Measurements from ENCODE around the gene SH2D7. TPM values are rescaled to one million over a fixed set of nuclear protein-coding genes. Genes with fewer than 3 reads are reported as not detected.
"Not testable (repeated sequence)": the region's sequence is repeated elsewhere in the genome, so short reads cannot be mapped to it uniquely, and the experiment has no call there.

SH2D7 gene
- total and polyA plus RNA-seq, 2 experiments from 2014 or later, result not detected

DNA sequence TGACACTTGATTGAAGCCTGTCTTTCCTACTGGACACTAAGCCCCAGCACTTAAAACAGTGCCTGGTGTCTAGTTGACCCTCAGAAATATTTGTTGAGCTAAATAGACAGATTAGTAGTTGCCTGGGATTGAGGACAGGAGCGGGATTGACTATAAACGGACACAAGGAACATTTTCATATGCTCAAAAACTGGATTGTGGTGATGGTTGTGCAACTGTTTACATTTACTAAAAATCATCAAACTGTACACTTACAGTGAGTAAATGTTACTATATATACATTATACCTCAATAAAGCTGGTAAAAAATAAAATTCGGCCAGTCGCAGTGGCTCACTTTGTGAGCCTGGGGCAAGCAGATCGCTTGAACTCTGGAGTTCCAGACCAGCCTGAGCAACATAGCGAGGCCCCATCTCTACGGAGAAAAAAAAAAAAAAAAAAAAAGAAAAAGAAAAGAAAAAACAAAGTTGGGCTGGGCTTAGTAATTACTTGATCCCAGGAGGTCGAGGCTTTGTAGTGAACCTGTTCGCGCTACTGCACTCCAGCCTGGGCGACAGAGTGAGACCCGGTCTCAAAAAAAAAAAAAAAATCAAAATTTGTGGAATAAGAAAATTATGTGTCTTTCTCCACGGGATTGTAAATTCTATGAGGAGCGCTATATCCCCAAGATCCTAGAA, 56.2 kb downstream of the SH2D7 start:
- H3F3A ChIP-seq (ENCODE audit: insufficient read depth), result no peaks in the 10 kb centered on the region
- peak overlapping the region; percentile 99 for H3K4me2 ChIP-seq (ENCODE audit: unreplicated experiment)
- no peaks in the 10 kb centered on the region for H3K27me3 ChIP-seq (replicated peaks; ENCODE audit: insufficient read depth)
- peaks cover 16% of the 10 kb centered on the region; the same call in 1 of the 2 replicates for H3K4me1 ChIP-seq (ENCODE audit: insufficient read depth)
- H3K9me2 ChIP-seq (ENCODE audit: insufficient read depth), result no peaks in the 10 kb centered on the region
- DNase-seq, result peak; percentile 44
- H3K9me3 ChIP-seq (ENCODE audit: low read depth), result no peaks in the 10 kb centered on the region
- H3K27ac ChIP-seq, result peak overlapping the region; percentile 48; the same call in 1 of the 2 replicates
- peak overlapping the region; percentile 97 for H3K4me3 ChIP-seq
- in situ Hi-C loops (cut with MboI), result no loop called here
- H2AFZ ChIP-seq, result peak overlapping the region; percentile 98
- H3K9ac ChIP-seq, result peak overlapping the region; percentile 90
- H4K20me1 ChIP-seq (ENCODE audit: insufficient read depth), result no peaks in the 10 kb centered on the region
- 10 to 12% methylated on average over 14 of the region's 14 CpGs for WGBS, 2 experiments (ENCODE audit: low coverage in 1 of 2, low lambda C conversion rate in 2 of 2, missing lambda C conversion rate in 2 of 2)
- no peak for TF ChIP-seq EZH2phosphoT487 (IDR thresholded peaks at IDR 0.05; ENCODE audit: insufficient read depth, low read depth)
- TF ChIP-seq EZH2 (IDR thresholded peaks at IDR 0.05; ENCODE audit: insufficient read depth, poor library complexity, severe bottlenecking), result no peak
- peaks cover 43% of the 10 kb centered on the region for H3K79me2 ChIP-seq (ENCODE audit: insufficient read depth)
- no peaks in the 10 kb centered on the region for H3K36me3 ChIP-seq (ENCODE audit: low read depth)

DNA sequence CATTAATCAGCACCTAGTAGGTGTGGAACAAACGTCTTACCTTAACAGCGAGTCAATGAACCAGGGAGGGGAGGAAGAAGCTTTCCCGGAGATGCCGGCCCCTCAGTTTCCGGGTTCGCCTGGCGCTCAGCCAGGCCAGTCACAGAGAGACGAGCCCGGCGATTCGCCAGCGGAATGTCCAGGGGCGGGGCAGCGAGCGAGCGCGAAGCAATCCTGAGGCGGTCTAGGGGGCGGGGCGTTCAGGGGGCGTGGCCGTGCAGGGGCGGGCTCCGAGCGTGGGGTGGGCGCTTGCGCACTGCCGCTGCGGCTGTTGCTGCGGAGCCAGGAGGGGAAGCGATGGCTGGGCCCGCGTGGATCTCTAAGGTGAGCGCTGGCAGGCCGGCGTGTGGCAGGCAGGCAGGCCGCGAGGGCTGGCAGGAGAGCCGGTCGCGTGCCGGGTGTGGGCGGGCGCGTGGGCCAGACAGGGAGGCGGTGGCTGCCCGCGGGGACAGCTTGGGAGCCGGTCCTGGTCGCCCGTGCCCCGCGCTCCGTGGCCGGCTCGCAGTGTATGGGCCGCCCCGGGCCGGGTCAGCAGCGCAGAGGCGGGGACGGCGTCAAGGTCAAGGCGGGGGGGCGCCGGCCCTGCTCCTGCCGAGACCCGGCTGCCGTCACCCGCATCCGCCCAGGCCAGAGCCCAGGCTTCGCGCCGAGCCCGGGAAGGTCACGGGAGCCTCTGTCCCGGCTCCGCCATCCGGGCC, 56.9 kb downstream of the SH2D7 start, which contains the start of gene IDH3A:
Gene IDH3A (plus strand): TSS at position 295 of the 737 bp plus-strand sequence. CDS start 42 bp downstream, at position 337.
- Histone ChIP-seq H3K4me1 (ENCODE audit: insufficient read depth) (peaks cover 16% of the 10 kb centered on the region; the same call in 1 of the 2 replicates), H3K27ac (peak within 1 kb of the TSS; percentile 48), H3K9me2 (ENCODE audit: insufficient read depth) (no peaks in the 10 kb centered on the region), H3K4me2 (ENCODE audit: unreplicated experiment) (peak within 1 kb of the TSS; percentile 99), H2AFZ (peak within 1 kb of the TSS; percentile 98), H3F3A (ENCODE audit: insufficient read depth) (no peaks in the 10 kb centered on the region), H3K27me3 (replicated peaks; ENCODE audit: insufficient read depth) (no peaks in the 10 kb centered on the region), H3K79me2 (ENCODE audit: insufficient read depth) (peaks cover 50% of the 10 kb centered on the region), H3K9me3 (ENCODE audit: low read depth) (no peaks in the 10 kb centered on the region), H3K4me3 (peak within 1 kb of the TSS; percentile 97), H4K20me1 (ENCODE audit: insufficient read depth) (no peaks in the 10 kb centered on the region), H3K9ac (peak within 1 kb of the TSS; percentile 90), H3K36me3 (ENCODE audit: low read depth) (no peaks in the 10 kb centered on the region)
- peak; percentile 99 for DNase-seq
- in situ Hi-C loops (cut with MboI), result no loop called here
- TF ChIP-seq EZH2 (IDR thresholded peaks at IDR 0.05; ENCODE audit: insufficient read depth, poor library complexity, severe bottlenecking) (no peak), EZH2phosphoT487 (IDR thresholded peaks at IDR 0.05; ENCODE audit: insufficient read depth, low read depth) (no peak)
- WGBS, 2 experiments (ENCODE audit: low coverage in 1 of 2, low lambda C conversion rate in 2 of 2, missing lambda C conversion rate in 2 of 2), result 0 to 2% methylated on average over 34 to 39 of the region's 79 CpGs

DNA sequence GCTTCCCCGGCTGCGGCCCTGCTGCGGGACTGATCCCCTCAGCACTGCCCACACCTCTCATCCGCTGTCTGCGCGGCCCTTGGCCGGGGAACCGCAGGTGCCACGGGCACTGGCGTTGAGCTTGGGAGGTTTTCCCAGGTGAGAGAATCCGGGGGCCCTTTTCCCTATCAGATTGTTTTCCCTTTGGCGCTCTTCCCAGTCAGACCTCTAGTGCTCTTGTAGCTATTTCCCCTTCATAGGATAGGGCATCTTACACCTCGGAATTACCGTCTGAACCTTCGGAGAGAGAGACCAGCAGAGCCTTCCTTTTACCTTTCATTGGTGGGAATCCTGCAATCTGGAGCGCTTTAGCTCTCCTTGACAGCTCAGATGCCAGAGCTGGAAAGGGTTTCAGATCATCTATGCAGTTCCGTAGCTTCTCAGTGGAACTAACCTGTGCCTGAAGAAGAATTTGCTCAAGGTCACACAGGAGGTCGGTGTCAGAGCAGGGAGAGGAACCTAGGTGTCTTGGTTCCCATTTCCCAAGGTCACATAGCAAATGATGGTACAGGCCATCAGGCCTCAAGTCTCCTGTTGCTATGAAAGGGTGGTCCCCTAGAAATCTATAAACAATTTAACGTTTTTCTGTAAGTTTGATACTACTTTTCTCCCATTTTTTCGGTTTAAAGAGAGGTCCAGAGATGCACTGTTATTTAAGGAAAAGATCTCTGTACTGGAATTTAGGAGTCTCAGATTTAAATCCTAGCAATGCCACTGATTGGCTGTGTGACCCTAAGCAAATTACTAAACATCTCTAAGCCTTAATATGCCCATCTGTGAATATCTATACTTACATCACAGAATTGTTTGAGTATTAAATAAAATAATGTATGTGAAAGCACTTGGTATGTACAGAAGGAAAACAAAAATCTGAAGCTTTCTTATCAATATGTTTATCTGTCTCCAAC, 57.7 kb downstream of the SH2D7 start:
- no peak for DNase-seq
- in situ Hi-C loops (cut with MboI), result no loop called here

DNA sequence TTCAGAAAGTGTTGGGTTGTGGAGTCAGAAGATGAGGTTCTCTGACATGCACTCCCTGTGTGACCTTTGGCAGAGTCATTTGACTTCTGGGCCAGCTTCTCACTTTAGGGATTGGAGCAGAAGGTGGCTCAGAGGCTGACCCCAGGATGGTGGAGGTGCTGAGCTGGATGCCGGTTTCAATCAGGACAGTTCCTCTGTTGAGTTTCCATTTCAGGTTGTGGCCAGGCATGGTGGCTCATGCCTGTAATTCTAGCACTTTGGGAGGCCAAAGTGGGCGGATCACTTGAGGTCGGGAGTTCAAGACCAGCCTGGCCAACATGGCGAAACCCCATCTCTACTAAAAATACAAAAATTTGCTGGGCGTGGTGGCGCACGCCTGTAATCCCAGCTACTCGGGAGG, 58.7 kb downstream of the SH2D7 start:
- H3K27me3 ChIP-seq (replicated peaks; ENCODE audit: insufficient read depth); H2AFZ ChIP-seq; H3K4me2 ChIP-seq (ENCODE audit: unreplicated experiment); in situ Hi-C loops (cut with MboI); H3K9me3 ChIP-seq (ENCODE audit: low read depth); H3K9ac ChIP-seq; H3K9me2 ChIP-seq (ENCODE audit: insufficient read depth); H3K4me3 ChIP-seq; H3K27ac ChIP-seq; H4K20me1 ChIP-seq (ENCODE audit: insufficient read depth); H3K36me3 ChIP-seq (ENCODE audit: low read depth); H3F3A ChIP-seq (ENCODE audit: insufficient read depth); DNase-seq: not testable (repeated sequence)
- Histone ChIP-seq H3K79me2 (ENCODE audit: insufficient read depth) (peaks cover 55% of the 10 kb centered on the region), H3K4me1 (ENCODE audit: insufficient read depth) (peaks cover 16% of the 10 kb centered on the region; the same call in 1 of the 2 replicates)
- WGBS, 2 experiments (ENCODE audit: low coverage in 1 of 2, low lambda C conversion rate in 2 of 2, missing lambda C conversion rate in 2 of 2), result 89 to 92% methylated on average over 8 of the region's 8 CpGs

More for the DNA sequence above, 57.7 kb downstream of the SH2D7 start:
- Histone ChIP-seq H3K4me1 (ENCODE audit: insufficient read depth) (peaks cover 16% of the 10 kb centered on the region; the same call in 1 of the 2 replicates), H3K9me2 (ENCODE audit: insufficient read depth) (no peaks in the 10 kb centered on the region), H2AFZ (peak overlapping the region; percentile 98), H3K27ac (no peak overlapping the region), H3K4me2 (ENCODE audit: unreplicated experiment) (peak overlapping the region; percentile 89), H3K4me3 (peak overlapping the region; percentile 97), H3K9me3 (ENCODE audit: low read depth) (no peaks in the 10 kb centered on the region), H4K20me1 (ENCODE audit: insufficient read depth) (no peaks in the 10 kb centered on the region), H3K27me3 (replicated peaks; ENCODE audit: insufficient read depth) (no peaks in the 10 kb centered on the region), H3K79me2 (ENCODE audit: insufficient read depth) (peaks cover 55% of the 10 kb centered on the region), H3K36me3 (ENCODE audit: low read depth) (no peaks in the 10 kb centered on the region), H3F3A (ENCODE audit: insufficient read depth) (no peaks in the 10 kb centered on the region), H3K9ac (peak overlapping the region; percentile 90)
- 12 to 13% methylated on average over 20 of the region's 20 CpGs for WGBS, 2 experiments (ENCODE audit: low coverage in 1 of 2, low lambda C conversion rate in 2 of 2, missing lambda C conversion rate in 2 of 2)
- no peak for TF ChIP-seq EZH2phosphoT487 (IDR thresholded peaks at IDR 0.05; ENCODE audit: insufficient read depth, low read depth)
- no peak for TF ChIP-seq EZH2 (IDR thresholded peaks at IDR 0.05; ENCODE audit: insufficient read depth, poor library complexity, severe bottlenecking)

Small RNA genes within 50 kb of the gene (small RNA-seq; reads per million reads assigned to genes)
- gene RF00092 (ENCODE audit: low read depth, low replicate concordance), result not detected

Other genes starting within 250 kb of the SH2D7 start
- gene TBC1D2B, start 14.8 kb upstream of the SH2D7 start, total RNA-seq (2014; rRNA removed; shearing (Covaris generic)), result 40.5 and 42.0 TPM in 2 replicates
- gene TBC1D2B, start 14.8 kb upstream of the SH2D7 start, polyA plus RNA-seq (2016; fragmentation: Nextera tagmentation; extraction: Ambion mirVana), result 11.1 and 13.5 TPM in 2 replicates
- gene CIB2, start 38.9 kb downstream of the SH2D7 start, total RNA-seq (2014; rRNA removed; shearing (Covaris generic)), result 1.4 and 3.4 TPM in 2 replicates
- gene CIB2, start 38.9 kb downstream of the SH2D7 start, polyA plus RNA-seq (2016; fragmentation: Nextera tagmentation; extraction: Ambion mirVana), result 2.3 and 2.9 TPM in 2 replicates
- 47.1 and 94.0 TPM in 2 replicates for gene IDH3A, start 56.8 kb downstream of the SH2D7 start, total RNA-seq (2014; rRNA removed; shearing (Covaris generic))
- 50.3 and 56.9 TPM in 2 replicates for gene IDH3A, start 56.8 kb downstream of the SH2D7 start, polyA plus RNA-seq (2016; fragmentation: Nextera tagmentation; extraction: Ambion mirVana)
- gene ACSBG1, start 142.0 kb downstream of the SH2D7 start, total RNA-seq (2014; rRNA removed; shearing (Covaris generic)), result not detected in 2 replicates
- gene ACSBG1, start 142.0 kb downstream of the SH2D7 start, polyA plus RNA-seq (2016; fragmentation: Nextera tagmentation; extraction: Ambion mirVana), result 0.03 and 0.04 TPM in 2 replicates
- gene DNAJA4, start 172.0 kb downstream of the SH2D7 start, total RNA-seq (2014; rRNA removed; shearing (Covaris generic)), result 0.43 and 2.7 TPM in 2 replicates
- 1.3 and 1.4 TPM in 2 replicates for gene DNAJA4, start 172.0 kb downstream of the SH2D7 start, polyA plus RNA-seq (2016; fragmentation: Nextera tagmentation; extraction: Ambion mirVana)
- gene SKIC8, start 207.0 kb downstream of the SH2D7 start, total RNA-seq (2014; rRNA removed; shearing (Covaris generic)), result 52.6 and 60.1 TPM in 2 replicates
- 70.6 and 77.7 TPM in 2 replicates for gene SKIC8, start 207.0 kb downstream of the SH2D7 start, polyA plus RNA-seq (2016; fragmentation: Nextera tagmentation; extraction: Ambion mirVana)
- gene CRABP1, start 247.8 kb downstream of the SH2D7 start, total RNA-seq (2014; rRNA removed; shearing (Covaris generic)), result not detected in 2 replicates
- not detected in 2 replicates for gene CRABP1, start 247.8 kb downstream of the SH2D7 start, polyA plus RNA-seq (2016; fragmentation: Nextera tagmentation; extraction: Ambion mirVana)

Measured in GM23248 (cell line).